Measurements from ENCODE around the gene EHMT1. TPM values are rescaled to one million over a fixed set of nuclear protein-coding genes. Genes with fewer than 3 reads are reported as not detected.
"Not testable (repeated sequence)": the region's sequence is repeated elsewhere in the genome, so short reads cannot be mapped to it uniquely, and the experiment has no call there.

Gene EHMT1
- total and polyA plus RNA-seq, 2 experiments from 2014 or later = 46.0 to 47.7 TPM

DNA sequence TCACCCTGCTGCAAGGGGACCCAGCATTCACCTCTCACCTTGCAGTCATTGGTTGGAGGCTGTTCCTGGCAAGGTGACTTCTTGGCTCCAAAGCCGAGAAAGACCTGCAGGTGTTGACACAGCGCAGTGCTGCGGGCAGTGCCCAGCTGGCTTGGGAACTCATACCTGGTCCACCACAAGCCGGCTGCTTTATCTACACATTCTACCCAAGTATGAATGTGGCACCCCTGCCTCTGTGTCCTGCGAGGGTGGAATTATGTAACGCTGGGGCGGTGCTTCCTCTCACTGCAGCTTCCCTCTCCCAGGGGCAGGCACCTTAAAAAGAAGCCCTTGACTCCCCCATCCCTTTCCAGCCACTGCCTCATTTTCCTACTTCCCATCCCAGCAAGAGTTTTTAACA lies 26.0 kb upstream of the EHMT1 start:
- Histone ChIP-seq H3K27me3 (no peaks in the 10 kb centered on the region), H3K4me2 (no peak overlapping the region), H3K79me2 (peaks cover 20% of the 10 kb centered on the region), H4K20me1 (ENCODE audit: insufficient read depth, poor library complexity, severe bottlenecking) (peaks cover 10% of the 10 kb centered on the region), H3K36me3 (replicated peaks; ENCODE audit: insufficient read depth, low read depth) (no peaks in the 10 kb centered on the region), H3K27ac (no peak overlapping the region), H3K4me1 (ENCODE audit: insufficient read depth) (peaks cover 7% of the 10 kb centered on the region), H3K9me3 (ENCODE audit: low read depth) (no peaks in the 10 kb centered on the region), H2AFZ (no peak overlapping the region), H3K9me2 (replicated peaks; ENCODE audit: insufficient read depth) (no peaks in the 10 kb centered on the region), H3K4me3 (no peak overlapping the region)
- 89% methylated on average over 7 of the region's 7 CpGs for whole genome bisulfite sequencing (ENCODE audit: low lambda C conversion rate, missing lambda C conversion rate)
- no peak for DNase-seq (ENCODE audit: low spot score)
- TF ChIP-seq EZH2phosphoT487 (IDR thresholded peaks at IDR 0.05; ENCODE audit: low read depth, severe bottlenecking, unreplicated experiment) (no peak), CTCF (IDR thresholded peaks at IDR 0.05; ENCODE audit: poor library complexity) (no peak), EZH2 (IDR thresholded peaks at IDR 0.05; ENCODE audit: borderline replicate concordance) (no peak)

- no peak overlapping the region for H2AFZ ChIP-seq
- peaks cover 16% of the 10 kb centered on the region for H3K79me2 ChIP-seq
- peaks cover 7% of the 10 kb centered on the region for H3K4me1 ChIP-seq (ENCODE audit: insufficient read depth)
- no peak overlapping the region for H3K27ac ChIP-seq
- DNase-seq (ENCODE audit: low spot score) = no peak
- no peaks in the 10 kb centered on the region for H3K9me2 ChIP-seq (replicated peaks; ENCODE audit: insufficient read depth)
- no peak overlapping the region for H3K4me2 ChIP-seq
- no peak overlapping the region for H3K4me3 ChIP-seq
- H3K9me3 ChIP-seq (ENCODE audit: low read depth) = no peaks in the 10 kb centered on the region
- TF ChIP-seq EZH2 (IDR thresholded peaks at IDR 0.05; ENCODE audit: borderline replicate concordance) (no peak), CTCF (IDR thresholded peaks at IDR 0.05; ENCODE audit: poor library complexity) (no peak), EZH2phosphoT487 (IDR thresholded peaks at IDR 0.05; ENCODE audit: low read depth, severe bottlenecking, unreplicated experiment) (no peak)
- no peaks in the 10 kb centered on the region for H3K36me3 ChIP-seq (replicated peaks; ENCODE audit: insufficient read depth, low read depth)
- WGBS (ENCODE audit: low lambda C conversion rate, missing lambda C conversion rate) = 83% methylated on average over 12 of the region's 12 CpGs
- H4K20me1 ChIP-seq (ENCODE audit: insufficient read depth, poor library complexity, severe bottlenecking) = peaks cover 10% of the 10 kb centered on the region
- no peaks in the 10 kb centered on the region for H3K27me3 ChIP-seq
Measured at GRCh38 chr9:137593176-137593575, 25.6 kb upstream of the EHMT1 start.

DNA sequence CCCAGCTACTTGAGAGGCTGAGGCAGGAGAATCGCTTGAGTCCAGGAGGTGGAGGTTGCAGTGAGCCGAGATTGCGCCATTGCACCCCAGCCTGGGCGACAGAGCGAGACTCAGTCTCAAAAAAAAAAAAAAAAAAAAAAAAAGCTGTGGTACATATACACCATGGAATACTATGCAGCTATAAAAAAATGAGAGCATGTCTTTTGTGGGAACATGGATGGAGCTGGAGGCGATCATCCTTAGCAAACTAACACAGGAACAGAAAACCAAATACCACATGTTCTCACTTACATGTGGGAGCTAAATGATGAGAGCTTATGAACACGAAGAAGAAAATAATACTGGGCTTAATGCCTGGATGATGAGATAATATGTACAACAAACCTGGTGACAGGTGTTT lies 22.2 kb upstream of the EHMT1 start:
- DNase-seq (ENCODE audit: low spot score); H3K27ac ChIP-seq; H3K27me3 ChIP-seq; H3K36me3 ChIP-seq (replicated peaks; ENCODE audit: insufficient read depth, low read depth); H3K4me1 ChIP-seq (ENCODE audit: insufficient read depth); H3K4me3 ChIP-seq; H3K79me2 ChIP-seq; H2AFZ ChIP-seq; H3K9me3 ChIP-seq (ENCODE audit: low read depth); H3K4me2 ChIP-seq; H4K20me1 ChIP-seq (ENCODE audit: insufficient read depth, poor library complexity, severe bottlenecking); H3K9me2 ChIP-seq (replicated peaks; ENCODE audit: insufficient read depth): not testable (repeated sequence)
- WGBS (ENCODE audit: low lambda C conversion rate, missing lambda C conversion rate) = over 99% methylated on average over 5 of the region's 7 CpGs

- TF ChIP-seq EZH2phosphoT487 (IDR thresholded peaks at IDR 0.05; ENCODE audit: low read depth, severe bottlenecking, unreplicated experiment) = no peak
- no peak for TF ChIP-seq EZH2 (IDR thresholded peaks at IDR 0.05; ENCODE audit: borderline replicate concordance)
- TF ChIP-seq CTCF (IDR thresholded peaks at IDR 0.05; ENCODE audit: poor library complexity) = no peak
- Histone ChIP-seq H3K9me3 (ENCODE audit: low read depth) (no peaks in the 10 kb centered on the region), H4K20me1 (ENCODE audit: insufficient read depth, poor library complexity, severe bottlenecking) (no peaks in the 10 kb centered on the region), H3K36me3 (replicated peaks; ENCODE audit: insufficient read depth, low read depth) (no peaks in the 10 kb centered on the region), H3K27me3 (no peaks in the 10 kb centered on the region), H3K79me2 (no peaks in the 10 kb centered on the region), H3K9me2 (replicated peaks; ENCODE audit: insufficient read depth) (no peaks in the 10 kb centered on the region), H3K4me3 (no peak overlapping the region), H3K4me2 (no peak overlapping the region), H3K4me1 (ENCODE audit: insufficient read depth) (no peaks in the 10 kb centered on the region), H3K27ac (no peak overlapping the region), H2AFZ (no peak overlapping the region)
- no peak for DNase-seq (ENCODE audit: low spot score)
- 83% methylated on average over 8 of the region's 8 CpGs for WGBS (ENCODE audit: low lambda C conversion rate, missing lambda C conversion rate)
Measured at GRCh38 chr9:137598943-137599342, 19.9 kb upstream of the EHMT1 start.
